Esophagus mucosa (tissue), 1 donor: Measurements from ENCODE around the gene PRDM4. TPM values are rescaled to one million over a fixed set of nuclear protein-coding genes. Genes with fewer than 3 reads are reported as not detected.
A peak's percentile ranks its signal among the peaks of the same experiment; 100 is the strongest.
"Not testable (repeated sequence)": the region's sequence is repeated elsewhere in the genome, so short reads cannot be mapped to it uniquely, and the experiment has no call there.

Experiments used
- ATAC-seq: fragments of 200-7000 bp; cut with Tn5 transposase; one replicate; pipeline ENCODE4 v1.9.1; 2020
- total RNA-seq: library from RNA; stranded (reverse); gene quantifications from one replicate; pipeline ENCODE4 v1.2.4, GENCODE V29; 2023
- donor health status: DM: yes; HTN: yes; CAD: no.

Gene PRDM4
- total RNA-seq, 1 donor from 2014 or later, result 23.2 TPM

DNA sequence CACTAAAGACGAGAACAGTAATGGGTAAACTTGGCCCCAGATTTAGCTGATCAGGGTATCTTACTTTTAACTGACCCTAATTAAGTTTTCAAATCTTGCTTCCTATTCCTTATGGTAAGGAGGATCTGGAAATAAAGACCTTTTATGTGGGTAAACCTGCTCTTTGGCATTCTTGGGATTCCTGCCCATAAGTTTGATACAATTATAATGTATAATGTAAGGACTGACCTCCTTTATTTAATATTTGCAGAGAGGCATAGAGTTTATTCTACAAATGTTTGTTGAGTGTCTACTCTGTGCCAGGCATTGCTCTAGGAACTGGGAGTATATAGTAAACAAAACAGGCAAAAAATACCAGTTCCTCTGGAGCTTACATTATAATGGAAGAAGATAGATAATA is 4.4 kb upstream of the PRDM4 start:
- ATAC-seq, result no peak

GRCh38 chr12:107764626-107765025 is 3.7 kb upstream of the PRDM4 start:
- no peak for ATAC-seq

- ATAC-seq, result no peak
Observed at GRCh38 chr12:107762874-107763273, 1.9 kb upstream of the PRDM4 start.

GRCh38 chr12:107761502-107761904 is 566 bp upstream of the PRDM4 start:
- ATAC-seq, result no peak

DNA sequence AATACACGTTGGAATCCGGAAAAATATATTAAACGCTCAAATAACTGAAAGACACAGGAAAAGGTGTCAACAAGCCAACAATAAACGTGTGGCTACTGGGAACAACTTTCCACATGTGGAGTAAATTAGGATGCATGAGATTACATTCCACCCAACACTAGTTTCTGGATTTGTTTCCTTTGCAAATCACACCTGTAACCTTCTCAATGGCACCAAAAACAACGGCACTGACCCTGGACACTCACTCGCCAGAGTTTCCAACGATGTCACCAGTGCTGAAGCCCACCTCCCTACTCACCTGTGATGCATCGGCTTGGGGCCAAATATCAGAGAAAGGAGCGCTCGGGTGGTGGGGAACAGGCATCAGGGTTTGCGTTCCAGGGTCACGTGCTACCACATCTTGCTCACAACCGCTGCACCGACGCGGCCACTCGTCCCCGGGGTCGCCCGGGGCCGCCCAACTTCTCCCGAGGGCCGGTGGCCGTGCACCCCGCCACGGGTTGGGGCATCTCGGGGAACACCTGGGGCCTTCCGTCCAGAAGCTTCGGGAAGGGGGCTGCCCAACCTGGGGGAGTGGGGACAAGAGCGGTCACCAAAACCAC is 629 bp downstream of the PRDM4 start:
- ATAC-seq, result peak; percentile 5

DNA sequence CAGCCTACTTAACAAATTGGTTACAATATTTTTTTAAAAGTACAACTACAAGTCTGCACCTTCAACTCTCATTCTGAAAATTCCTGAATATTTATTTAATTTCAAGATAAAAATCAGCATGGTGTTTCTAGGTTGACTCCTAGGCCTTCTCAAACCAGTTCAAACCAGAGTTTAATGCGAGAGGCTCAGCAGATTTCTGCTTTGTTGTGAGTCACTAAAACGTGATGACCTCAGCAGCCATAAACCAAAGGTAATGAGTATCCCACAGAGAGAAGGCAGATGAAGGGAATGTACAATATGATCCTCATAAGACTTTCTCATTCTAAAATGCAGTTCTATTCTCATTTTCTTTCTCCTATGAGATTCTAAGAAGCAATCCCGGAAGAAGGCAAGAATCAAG is 1.5 kb downstream of the PRDM4 start:
- peak; percentile 71 for ATAC-seq

GRCh38 chr12:107749083-107749482 is 11.9 kb downstream of the PRDM4 start:
- ATAC-seq, result peak; percentile 80

- ATAC-seq, result no peak
Observed at GRCh38 chr12:107748472-107748871, 12.5 kb downstream of the PRDM4 start.

- ATAC-seq, result peak; percentile 80
Observed at GRCh38 chr12:107736914-107737313, 24.0 kb downstream of the PRDM4 start.

DNA sequence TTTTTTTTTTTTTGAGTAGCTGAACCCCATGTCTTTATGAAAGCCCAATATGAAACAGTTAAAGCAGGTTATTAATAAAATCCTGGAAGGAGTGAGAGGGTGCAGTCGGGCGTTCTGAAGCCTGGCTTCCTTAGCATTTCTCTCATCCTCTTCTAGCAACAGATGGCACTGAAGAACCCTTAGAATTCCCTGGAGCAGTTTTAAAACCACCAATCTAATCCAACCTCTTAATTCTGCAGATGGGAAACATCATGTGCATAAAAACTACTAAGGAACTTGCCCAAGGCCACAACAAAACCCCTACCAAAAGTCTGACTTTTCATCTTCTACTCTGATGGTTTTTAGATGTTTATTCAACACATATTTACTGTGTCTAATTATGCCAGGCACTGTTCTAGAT is 25.2 kb downstream of the PRDM4 start:
- no peak for ATAC-seq

- peak; percentile 34 for ATAC-seq
Observed at GRCh38 chr12:107734139-107734538, 26.8 kb downstream of the PRDM4 start.

DNA sequence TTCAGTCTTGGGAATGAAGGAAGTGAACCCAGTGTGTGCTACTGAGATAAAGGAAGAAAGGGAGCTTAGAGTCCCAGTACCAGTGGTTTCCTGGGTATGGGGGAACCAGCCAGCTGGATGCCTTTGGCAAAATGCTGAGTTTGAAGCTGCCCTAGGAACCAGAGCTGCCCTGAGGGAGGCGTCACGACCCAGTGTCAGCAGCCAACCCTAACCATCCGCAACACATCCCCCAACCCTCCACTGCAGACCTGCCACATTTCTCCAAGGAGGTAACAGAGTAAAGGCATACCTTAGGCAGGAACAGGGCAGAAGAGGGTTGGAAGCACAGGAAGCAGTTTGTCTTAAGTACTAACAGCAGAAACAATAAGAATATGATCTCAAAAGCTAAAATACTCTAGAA is 28.6 kb downstream of the PRDM4 start:
- ATAC-seq, result no peak

- ATAC-seq, result peak; percentile 89
Observed at GRCh38 chr12:107731366-107731765, 29.6 kb downstream of the PRDM4 start.

DNA sequence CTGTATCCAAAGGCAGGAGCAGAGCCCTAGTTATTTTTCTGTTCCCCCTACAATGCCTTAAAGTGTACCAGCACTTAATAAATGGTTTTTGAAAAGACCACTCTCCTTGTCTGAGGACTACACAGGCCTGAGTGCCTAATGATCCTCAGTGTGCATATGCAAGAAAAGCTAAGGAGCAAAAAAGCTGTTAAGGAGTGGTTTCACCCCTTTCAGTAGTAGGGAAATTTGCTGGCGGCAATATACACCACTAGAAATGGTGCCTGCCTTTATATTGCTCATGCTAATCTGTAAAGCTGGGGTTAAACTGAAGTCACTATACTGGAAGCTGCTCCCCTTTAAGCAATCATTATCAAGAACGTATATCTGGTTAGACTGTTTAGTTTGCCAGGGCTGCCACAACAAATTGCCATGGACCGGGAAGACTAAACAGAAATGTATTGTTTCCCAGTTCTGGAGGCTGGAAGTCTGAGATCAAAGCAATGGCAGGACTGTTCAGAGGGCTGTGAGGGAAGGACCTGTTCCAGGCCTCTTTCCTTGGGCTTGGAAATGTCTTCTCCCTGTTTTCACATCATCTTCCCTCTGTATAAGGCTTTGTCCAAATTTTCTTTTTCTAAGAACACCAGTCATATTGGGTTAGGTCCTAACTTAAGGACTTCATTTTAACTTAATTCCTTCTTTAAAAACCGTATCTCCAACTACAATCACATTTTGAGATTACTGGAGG is 30.2 kb downstream of the PRDM4 start:
- peak; percentile 50 for ATAC-seq

DNA sequence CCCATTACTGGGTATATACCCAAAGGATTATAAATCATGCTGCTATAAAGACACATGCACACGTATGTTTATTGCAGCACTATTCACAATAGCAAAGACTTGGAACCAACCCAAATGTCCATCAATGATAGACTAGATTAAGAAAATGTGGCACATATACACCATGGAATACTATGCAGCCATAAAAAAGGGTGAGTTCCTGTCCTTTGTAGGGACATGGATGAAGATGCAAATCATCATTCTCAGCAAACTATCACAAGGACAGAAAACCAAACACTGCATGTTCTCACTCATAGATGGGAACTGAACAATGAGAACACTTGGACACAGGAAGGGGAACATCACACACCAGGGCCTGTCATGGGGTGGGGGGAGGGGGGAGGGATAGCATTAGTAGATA is 33.2 kb downstream of the PRDM4 start:
- ATAC-seq, result not testable (repeated sequence)

GRCh38 chr12:107727327-107727726 is 33.6 kb downstream of the PRDM4 start:
- ATAC-seq, result not testable (repeated sequence)

DNA sequence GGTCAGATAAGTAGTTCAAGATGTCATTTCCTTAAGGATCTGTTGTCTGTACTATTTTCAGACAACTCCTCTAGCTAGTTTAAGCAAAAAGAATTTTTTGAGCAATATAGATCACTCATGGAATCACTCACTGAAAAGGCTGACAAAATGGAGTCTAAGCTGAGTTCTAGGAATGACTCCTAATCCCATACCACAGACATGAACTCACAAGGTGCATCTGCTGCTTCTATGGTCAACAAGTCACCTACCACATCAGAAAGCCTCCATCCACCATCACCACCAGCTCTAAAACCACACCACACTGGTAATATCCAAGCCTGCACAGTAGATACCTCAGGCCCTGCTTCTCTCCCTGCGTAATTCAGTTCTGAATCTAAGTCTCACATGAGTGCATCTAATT is 42.3 kb downstream of the PRDM4 start:
- ATAC-seq, result no peak

- no peak for ATAC-seq
Observed at GRCh38 chr12:107715780-107716179, 45.2 kb downstream of the PRDM4 start.

- not testable (repeated sequence) for ATAC-seq
Observed at GRCh38 chr12:107705522-107705921, 55.4 kb downstream of the PRDM4 start.

GRCh38 chr12:107704041-107704440 is 56.9 kb downstream of the PRDM4 start:
- no peak for ATAC-seq

DNA sequence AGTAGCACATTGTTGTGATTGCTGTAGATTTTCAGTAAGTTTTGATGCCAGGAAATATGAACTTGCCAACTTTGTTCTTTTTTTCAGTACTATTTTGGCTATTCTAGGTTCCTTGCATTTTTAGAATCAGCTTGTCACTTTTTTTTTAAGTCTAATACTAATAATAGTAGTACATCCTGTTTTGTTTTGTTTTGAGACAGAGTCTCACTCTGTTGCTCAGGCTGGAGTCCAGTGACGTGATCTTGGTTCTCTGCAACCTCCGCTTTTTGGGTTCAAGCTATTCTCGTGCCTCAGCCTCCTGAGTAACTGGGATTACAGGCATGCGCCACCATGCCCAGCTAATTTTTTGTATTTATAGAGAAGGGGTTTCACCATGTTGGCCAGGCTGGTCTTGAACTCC is 58.8 kb downstream of the PRDM4 start:
- ATAC-seq, result no peak

DNA sequence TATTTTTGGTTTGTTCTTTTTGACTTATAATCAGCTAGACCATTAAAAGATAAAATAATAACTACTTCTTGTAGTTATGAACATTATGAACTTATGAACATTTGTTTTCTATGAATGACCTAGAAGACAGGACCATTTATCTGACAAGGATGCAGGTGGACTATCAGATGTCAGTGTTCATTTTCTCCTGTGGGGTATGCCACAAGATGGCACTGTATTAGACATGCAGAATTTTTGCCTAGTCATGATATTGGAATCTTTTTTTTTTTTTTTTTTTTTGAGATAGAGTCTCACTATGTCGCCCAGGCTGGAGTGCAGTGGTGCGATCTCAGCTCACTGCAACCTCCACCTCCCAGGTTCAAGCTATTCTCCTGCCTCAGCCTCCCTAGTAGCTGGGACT is 65.2 kb downstream of the PRDM4 start:
- peak; percentile 37 for ATAC-seq

- peak; percentile 98 for ATAC-seq
Observed at GRCh38 chr12:107685360-107686248, 75.3 kb downstream of the PRDM4 start, which contains the start of gene PWP1. PWP1 (plus strand) TSS chr12:107685799; CDS start chr12:107685900, 101 bp downstream.
